ENCODE results near the gene MANSC4.
A peak's percentile ranks its signal among the peaks of the same experiment; 100 is the strongest.
"Not testable (repeated sequence)": the region's sequence is repeated elsewhere in the genome, so short reads cannot be mapped to it uniquely, and the experiment has no call there.

The MANSC4 gene

GRCh38 chr12:27766587-27766986 is 13.4 kb downstream of the MANSC4 start:
- H3K4me3 ChIP-seq (ENCODE audit: low read depth, low read length): no peak overlapping the region
- no peak for TF ChIP-seq CTCF (IDR thresholded peaks at IDR 0.05; ENCODE audit: control insufficient read depth, extremely low read depth, insufficient read depth)

GRCh38 chr12:27762757-27763156 is 17.3 kb downstream of the MANSC4 start:
- no peak for DNase-seq (ENCODE audit: low read depth)
- no peak overlapping the region for H3K4me3 ChIP-seq (ENCODE audit: low read depth, low read length)
- TF ChIP-seq CTCF (IDR thresholded peaks at IDR 0.05; ENCODE audit: control insufficient read depth, extremely low read depth, insufficient read depth): no peak

More at GRCh38 chr12:27766587-27766986, 13.4 kb downstream of the MANSC4 start:
- no peak for DNase-seq (ENCODE audit: low read depth)

GRCh38 chr12:27756670-27757195 is 23.3 kb downstream of the MANSC4 start:
- no peak for TF ChIP-seq CTCF (IDR thresholded peaks at IDR 0.05; ENCODE audit: control insufficient read depth, extremely low read depth, insufficient read depth)
- DNase-seq (ENCODE audit: low read depth): no peak
- no peak overlapping the region for H3K4me3 ChIP-seq (ENCODE audit: low read depth, low read length)

- no peak overlapping the region for H3K4me3 ChIP-seq (ENCODE audit: low read depth, low read length)
- DNase-seq (ENCODE audit: low read depth): no peak
- no peak for TF ChIP-seq CTCF (IDR thresholded peaks at IDR 0.05; ENCODE audit: control insufficient read depth, extremely low read depth, insufficient read depth)
Observed at GRCh38 chr12:27754795-27755194, 25.2 kb downstream of the MANSC4 start.

GRCh38 chr12:27751386-27752047 is 28.5 kb downstream of the MANSC4 start:
- peak; percentile 85 for DNase-seq (ENCODE audit: low read depth)
- no peak for TF ChIP-seq CTCF (IDR thresholded peaks at IDR 0.05; ENCODE audit: control insufficient read depth, extremely low read depth, insufficient read depth)
- H3K4me3 ChIP-seq (ENCODE audit: low read depth, low read length): no peak overlapping the region

- no peak overlapping the region for H3K4me3 ChIP-seq (ENCODE audit: low read depth, low read length)
- no peak for TF ChIP-seq CTCF (IDR thresholded peaks at IDR 0.05; ENCODE audit: control insufficient read depth, extremely low read depth, insufficient read depth)
- DNase-seq (ENCODE audit: low read depth): no peak
Observed at GRCh38 chr12:27747111-27747820, 32.8 kb downstream of the MANSC4 start.

GRCh38 chr12:27745734-27746133 is 34.3 kb downstream of the MANSC4 start:
- H3K4me3 ChIP-seq (ENCODE audit: low read depth, low read length); DNase-seq (ENCODE audit: low read depth): not testable (repeated sequence)
